Globus pallidus (tissue), 1 donor: ENCODE measurements around the gene PRKG1.
"Not testable (repeated sequence)": the region's sequence is repeated elsewhere in the genome, so short reads cannot be mapped to it uniquely, and the experiment has no call there.

ENCODE experiments used
- DNase-seq: peaks from one replicate; pipeline ENCODE4 v3.0.0-alpha.2; 2015; ENCODE audit warnings: low spot score

PRKG1 gene

DNA sequence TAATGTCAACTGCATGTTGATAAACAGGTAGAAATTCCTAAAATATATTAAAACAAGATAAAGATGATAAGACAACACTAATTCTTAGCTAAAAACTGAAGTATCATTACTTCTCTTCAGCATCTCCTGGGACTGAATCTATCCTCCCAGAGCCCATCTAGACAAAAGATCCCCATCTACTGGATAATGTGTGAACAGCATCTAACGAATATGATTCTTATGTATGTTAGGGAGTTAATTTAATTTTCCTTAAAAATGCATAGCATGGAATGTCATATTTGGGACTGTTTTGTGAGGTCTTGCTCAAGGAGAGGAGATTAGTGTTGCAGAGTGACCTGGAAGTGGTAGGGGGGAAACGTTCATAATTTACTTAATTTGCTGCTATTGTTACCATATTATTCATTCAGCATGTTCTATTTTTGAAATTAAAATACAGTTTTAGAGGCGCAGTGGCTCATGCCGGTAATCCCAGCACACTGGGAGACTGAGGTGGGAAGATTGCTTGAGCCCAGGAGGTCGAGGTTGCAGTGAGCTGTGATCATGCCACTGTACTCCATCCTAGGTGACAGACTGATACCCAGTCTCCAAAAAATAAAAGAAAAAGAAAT, 930.2 kb downstream of the PRKG1 start:
- DNase-seq, result peak; percentile 7

DNA sequence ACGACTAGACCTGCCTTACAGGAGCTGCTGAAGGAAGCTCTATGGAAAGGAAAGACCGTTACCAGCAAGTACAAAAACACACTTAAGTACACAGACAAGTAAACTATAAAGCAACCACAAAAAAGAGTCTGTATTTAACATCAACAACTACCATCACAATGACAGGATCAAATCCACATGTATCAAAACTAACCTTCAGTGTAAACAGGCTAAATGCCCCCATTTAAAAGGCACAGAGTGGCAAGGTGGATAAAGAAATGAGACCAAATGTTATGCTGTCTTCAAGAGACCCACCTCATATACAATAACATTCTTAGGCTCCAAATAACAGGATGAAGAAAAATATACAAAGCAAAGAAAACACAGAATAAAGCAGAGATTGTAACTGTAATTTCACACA, 932.8 kb downstream of the PRKG1 start:
- no peak for DNase-seq

DNA sequence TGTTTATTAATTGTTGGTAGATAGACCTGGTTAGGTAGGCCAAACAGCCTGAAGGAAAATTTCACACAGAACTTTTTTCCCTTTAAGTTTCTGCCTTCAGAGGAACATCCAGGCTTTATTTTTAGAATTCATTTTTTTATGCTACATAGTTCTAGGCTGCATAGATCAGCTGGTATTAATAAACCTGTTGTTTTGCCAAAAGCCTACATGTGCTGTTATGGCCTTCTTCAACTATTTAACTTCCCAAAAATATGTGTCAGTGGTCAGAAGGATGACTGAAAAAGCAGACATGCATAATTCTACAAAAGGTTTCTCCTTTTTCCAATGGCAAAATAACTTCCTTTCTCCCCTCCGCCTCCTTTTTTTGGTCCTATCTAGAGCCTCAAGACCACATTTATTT, 936.8 kb downstream of the PRKG1 start:
- DNase-seq, result no peak

DNA sequence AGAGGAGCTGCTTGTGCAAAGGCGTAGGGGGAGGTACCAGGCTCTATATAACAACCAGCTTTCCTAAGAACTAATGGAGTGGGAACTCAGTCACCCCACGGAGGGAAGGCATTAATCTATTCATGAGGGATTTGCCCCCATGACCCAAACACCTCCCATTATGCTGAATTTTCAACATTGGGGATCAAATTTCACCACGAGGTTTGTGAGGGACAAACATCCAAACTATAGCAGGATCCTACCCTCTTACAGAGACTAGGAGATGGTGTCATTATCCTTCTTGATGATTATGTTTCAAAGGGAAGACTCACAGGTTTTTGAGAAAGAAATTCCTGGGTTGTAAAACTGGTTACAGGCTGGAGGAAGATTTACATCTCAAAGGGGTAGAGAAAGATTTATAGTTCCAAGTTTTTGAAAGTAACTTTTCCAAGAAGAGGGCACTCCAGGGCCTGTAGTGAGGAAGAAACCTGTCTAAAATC, 944.8 kb downstream of the PRKG1 start:
- no peak for DNase-seq

DNA sequence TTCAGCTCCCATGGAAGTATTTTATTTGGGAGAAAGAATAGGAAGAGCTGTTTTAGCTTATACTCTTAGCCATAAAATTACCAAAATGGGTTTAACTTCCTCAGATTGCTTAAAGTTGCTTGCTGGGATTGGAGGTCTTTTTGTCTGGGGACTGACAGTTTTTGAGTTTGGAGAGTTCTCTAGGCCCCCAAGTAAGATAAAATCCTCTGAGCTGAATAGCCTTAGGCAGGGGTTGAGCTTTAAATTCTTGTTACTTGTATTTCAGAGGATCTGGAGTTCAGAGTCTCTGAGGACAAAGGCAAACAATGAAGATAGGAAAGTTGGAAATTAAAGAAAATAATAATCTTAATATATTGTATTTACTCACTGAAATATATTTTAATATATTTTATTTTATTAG, 945.4 kb downstream of the PRKG1 start:
- no peak for DNase-seq

DNA sequence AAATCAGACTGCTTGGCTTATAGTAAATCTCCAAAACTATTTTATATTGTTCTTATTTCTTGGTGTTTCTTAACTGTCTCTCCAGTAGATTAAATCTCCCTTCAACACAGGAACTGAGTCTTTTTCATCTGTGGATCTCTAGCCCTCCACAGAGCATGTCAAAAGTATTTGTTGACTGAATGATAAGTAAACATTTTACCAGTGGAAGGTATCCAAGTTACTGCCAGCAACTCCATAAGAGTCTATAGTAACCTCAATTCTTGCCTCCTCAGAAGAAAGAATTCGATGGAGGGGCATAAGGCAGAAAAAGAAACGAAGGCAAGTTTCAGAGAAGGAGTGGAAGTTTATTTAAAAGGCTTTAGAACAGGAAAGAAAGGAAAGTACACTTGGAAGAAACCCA, 945.9 kb downstream of the PRKG1 start:
- DNase-seq, result no peak

DNA sequence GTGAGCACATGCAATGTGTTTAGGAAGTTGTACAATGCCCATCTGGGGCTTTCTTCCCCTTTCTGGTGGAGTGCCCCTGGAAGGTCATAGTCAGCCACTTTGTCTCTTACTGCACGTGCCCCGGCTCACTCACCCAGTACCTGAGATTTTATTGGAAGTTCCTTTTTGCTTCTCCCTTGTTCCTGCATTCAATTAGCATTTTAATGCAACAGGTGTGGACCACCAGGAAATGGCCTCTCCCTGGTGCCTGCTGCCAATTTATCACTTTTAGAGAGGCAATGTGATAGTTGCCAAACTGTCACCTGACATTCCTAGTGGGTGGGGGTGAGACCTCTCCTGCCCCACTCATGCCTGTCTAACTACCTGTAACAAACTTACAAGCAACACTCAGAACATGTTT, 946.4 kb downstream of the PRKG1 start:
- DNase-seq, result no peak

DNA sequence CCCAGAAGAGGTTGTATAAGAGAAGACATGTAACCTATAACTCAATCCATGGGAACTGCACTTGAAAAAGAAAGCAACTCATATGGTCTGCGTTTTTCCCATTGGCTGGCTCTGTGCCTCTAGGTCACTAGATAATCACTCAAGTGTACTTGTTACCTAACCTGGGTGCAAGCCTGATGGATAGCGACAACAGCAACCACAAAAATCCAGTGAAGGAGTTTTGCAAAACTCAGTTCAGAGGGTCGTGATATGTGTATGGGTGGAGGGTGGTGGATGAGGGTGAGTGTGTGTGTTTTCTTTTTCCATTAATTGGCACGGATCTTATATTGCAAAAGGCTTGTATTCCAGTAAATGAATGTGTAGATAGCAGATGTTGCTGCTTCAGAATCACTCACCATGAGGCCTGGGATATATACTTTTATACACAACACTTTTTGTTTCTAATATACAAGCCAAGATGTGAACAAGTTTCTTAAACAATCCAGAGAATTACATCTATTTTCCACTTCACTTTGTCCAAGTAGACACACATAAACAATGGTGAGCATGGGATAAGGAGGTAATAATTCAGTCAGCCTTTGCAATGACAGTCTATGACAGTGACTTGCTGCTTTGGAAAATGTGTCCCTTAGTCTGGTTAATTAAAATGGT, 952.9 kb downstream of the PRKG1 start:
- no peak for DNase-seq

DNA sequence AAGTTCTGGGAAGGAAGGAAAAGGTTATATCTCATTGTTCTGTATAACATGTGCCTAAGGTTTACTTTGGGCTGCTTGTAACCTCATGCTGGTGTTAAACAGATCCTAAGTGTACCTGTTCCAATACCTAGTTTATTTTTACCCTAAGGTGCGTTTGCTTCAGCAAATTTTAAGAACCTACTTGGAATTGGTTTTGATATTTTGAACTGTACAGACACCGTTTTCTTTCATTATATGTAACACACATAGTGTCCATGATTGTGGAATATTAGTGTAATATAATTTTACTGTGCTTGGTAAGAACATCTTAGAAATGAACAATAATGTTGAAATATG, 954.2 kb downstream of the PRKG1 start:
- DNase-seq, result no peak

DNA sequence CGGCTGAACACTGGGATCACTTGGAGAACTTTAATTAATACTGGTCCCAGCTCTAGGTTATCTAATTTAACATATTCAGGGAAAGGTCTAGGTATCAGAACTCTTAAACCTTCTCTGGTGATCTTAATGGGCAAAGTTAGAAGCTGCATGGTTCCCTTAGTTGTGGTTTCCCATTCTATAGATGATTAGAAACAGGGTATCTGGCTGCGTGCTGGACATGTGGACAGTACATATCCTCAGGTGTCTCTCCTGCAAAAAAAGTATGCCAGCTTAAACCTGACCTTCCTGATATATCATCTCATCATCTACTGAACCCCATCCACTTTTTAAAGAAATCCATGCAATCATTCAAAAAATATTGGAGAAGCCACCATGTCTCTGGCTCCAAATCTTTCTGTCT, 955.3 kb downstream of the PRKG1 start:
- no peak for DNase-seq

DNA sequence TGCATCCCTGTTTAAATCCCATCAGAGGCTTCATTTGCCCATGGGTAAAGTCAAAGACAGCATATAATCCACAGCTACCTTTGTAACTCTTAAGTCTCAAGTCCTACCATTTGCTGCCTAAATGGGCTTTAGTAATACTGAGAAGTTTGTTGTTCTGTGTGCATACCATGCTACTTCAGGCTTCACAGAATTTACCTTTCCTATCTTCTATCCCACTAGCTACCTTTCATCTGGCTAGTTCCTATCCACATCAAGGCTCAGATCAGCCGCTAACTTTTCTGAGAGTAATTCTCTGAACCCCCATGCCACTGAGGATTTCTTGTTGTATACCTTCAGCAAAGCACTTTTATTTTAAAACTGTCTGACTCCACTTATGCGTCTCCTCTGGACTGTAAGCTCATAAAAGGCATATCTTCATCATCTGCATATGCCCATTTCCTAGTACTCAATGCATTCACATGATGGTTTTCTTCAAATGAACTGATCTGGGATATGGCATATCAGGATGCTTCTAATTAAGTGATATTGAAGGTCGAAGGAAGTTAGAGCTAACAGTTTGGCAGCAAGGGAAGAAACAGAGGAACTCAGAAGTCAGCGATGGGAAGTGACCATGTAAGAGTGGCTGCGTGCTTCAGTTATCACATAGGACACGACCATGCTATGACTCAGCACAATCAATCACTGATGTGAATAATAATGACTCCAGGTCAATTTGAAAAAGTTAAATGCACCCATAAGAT, 955.9 kb downstream of the PRKG1 start:
- no peak for DNase-seq

DNA sequence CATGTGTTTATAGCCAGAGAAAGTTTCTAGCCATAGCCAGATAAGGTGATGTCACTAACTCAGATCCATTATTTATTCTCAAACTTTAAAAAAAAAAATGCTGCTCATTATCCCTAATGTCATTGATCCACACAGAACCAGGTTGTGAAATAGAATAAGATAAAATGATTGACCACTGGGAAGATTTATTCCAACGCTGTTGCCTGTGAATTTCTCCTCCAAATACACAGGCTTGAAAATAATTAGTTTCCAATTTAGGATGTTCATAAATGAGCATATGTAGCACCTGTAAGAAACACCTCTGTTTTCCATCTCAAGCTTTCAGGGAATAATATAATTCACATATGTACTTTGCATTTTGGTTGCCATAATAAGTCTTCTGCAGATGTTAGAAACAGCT, 956.7 kb downstream of the PRKG1 start:
- DNase-seq, result no peak

DNA sequence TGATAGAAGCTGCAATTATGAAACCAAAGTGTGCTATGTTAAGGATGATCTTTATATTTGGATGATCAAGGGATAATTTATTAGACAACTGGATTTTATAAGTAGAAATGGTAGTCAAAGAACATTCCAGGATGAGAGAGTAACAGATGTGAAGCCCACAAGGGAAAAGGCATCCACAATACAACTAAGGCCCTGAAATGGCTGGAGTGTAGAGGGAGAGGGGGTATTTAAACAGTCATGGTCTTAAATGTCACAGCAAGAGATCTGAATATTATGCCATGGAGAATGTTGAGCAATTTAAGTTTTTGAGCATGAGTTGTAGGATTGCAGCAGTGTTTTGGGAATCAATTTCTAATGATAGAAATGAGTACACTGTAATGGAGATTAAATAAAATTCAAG, 957.5 kb downstream of the PRKG1 start:
- no peak for DNase-seq

DNA sequence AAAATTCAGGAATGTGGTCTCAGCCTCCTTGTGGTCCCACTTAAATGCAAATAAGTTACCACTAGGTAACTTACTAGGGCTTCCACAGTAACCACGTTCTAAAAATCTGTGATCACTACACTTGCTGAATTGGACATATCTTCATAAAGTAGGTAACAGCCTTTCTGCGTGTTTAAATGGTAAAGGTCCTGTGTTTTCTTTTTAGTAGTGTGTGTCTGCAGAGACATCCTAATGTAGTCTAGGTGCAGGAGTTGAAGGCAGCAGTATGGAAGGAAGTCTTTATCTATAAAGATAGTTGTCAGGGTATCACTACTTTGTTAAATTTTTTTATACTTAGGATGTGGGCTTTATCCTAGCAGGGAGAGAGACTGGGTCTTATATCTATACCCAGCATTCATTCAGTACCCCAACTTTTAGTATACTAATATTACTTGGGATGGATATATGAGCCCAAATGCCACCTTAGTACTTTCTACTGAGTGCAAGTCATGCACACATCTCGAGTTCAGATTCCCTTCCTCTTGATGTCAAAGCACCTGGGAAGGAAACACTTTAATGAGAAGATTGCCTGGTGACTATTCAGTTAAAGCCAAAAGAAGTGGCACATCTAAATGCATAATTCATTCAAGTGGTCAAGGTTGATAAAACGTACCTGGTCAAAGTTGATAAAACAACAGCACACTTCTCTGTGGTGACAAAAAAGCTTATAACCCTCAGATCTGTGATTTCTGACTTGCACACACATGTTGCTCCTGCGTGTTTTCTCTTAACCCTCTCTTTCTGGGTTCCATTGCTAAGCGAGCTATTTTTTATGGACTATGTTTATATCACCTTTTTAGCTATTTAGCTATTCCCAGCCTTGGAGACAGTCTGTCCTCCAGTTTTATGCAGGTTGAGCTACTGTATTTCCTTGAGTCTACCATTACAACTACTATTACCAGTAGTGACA, 958.7 kb downstream of the PRKG1 start:
- DNase-seq, result no peak

DNA sequence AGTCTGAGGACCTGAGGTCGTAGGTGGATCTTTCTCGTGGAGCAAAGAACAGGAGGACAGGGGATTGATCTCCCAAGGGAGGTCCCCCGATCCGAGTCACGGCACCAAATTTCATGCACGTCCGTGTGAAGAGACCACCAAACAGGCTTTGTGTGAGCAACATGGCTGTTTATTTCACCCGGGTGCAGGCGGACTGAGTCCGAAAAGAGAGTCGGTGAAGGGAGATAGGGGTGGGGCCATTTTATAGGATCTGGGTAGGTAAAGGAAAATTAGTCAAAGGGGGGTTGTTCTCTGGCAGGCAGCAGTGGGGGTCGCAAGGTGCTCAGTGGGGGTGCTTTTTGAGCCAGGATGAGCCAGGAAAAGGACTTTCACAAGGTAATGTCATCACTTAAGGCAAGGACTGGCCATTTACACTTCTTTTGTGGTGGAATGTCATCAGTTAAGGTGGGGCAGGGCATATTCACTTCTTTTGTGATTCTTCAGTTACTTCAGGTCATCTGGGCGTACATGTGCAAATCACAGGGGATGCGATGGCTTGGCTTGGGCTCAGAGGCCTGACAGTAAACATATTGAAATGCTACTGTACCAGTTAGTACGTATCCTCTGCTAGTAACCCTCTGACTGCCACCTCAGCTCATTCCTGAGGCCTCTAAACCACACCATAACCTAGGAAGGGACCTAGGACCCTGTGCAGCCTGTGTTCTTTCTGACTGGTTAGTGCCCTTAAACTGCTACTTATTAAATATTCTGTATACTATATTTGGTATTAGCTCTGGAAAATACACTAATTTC, 964.9 kb downstream of the PRKG1 start:
- DNase-seq, result not testable (repeated sequence)

DNA sequence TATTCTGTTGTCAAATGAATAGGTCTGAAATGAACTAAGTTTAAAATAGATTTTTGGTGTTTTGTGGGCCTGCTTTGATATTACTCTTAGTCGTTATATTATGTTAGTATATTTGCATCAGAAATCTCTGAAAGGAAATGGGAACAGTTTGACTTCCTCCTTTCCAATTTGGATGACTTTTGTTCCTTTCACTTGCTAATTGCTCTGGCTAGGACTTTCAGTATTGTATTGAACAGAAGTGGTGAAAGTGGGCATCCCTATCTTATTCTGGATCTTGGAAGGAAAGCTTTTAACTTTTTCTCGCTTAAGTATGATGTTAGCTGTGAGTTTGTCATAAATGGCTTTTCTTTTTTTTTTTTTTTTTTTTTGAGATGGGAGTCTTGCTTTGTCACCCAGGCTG, 966.2 kb downstream of the PRKG1 start:
- DNase-seq, result no peak

DNA sequence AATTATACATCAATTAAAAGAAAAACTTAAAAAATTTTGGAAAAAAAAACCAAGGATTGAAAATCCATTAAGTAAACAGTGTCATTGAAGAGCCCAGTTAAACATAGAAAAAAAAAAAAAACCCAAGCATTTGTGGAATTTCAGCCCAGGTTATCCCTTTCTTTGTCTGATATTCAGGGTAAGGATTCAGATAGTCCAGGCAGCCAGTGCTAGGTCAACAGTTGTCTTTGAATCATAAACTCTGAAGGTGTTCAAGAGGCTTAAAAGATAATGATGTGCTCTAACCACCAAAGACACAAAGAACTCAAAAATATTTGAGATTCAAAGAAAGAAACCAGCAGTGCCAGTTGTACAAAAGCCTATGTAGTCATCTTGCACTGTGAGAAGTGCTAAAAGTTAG, 969.5 kb downstream of the PRKG1 start:
- no peak for DNase-seq

DNA sequence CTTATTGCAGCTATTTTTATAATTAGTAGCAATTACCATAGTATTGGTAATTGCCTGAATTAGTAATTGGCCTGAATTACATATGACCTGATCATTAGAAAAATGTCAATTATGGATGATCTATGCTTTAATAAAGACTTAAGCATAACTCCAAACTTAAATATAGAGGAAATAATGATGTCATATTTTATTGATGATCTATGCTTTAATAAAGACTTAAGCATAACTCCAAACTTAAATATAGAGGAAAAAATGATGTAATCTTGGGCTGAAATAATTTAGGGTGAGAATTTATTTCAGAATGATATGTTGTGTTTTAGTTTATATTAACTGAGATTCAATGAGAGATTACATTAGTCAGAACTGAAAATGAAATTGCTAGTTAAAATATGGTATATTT, 973.8 kb downstream of the PRKG1 start:
- no peak for DNase-seq

DNA sequence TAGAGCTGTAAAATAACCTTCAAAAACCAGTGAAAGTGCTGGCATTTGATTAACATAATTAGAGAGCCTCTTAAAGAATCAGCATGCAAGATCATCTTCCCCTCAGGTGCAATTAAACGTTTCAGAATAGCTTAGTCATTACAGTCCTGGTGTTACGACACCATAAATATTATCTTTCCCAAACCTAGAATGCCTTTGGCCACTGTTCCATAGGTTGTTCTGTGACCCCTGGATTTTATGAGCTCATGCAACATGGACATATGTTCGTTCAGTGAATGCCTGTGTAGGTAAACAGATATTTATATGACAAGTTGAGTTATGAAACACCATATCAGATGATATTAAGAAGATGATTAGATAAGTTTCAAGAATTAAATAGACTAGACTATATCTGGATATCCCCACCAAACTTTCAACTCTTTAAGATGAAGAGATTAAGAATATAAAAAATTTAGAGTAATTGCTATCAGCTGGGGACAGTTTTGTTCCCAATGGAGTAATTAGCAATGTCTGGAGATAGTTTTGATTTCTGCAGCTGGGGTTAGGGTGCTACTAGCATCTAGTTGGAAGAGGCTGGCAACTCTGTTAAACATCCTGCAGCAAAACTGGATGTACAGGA, 976.3 kb downstream of the PRKG1 start:
- DNase-seq, result no peak

DNA sequence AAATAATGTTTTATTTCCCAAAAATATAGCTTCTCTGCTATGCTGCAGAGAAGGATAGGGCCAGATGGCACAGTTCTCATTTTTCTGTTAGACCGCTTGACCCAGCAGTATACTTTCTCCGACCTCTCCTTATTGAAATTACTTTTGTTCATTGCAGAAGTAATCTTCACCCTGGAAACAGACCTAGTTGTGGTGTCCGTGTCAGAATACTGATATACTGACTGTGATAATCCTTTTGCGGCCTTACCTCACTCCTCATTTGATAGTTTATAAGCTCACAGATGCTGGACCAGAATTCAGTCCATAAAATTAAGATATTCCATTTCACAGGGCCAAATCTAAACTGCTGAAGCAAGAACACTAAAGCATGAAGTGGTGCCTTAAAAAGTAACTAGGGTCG, 979.2 kb downstream of the PRKG1 start:
- no peak for DNase-seq

DNA sequence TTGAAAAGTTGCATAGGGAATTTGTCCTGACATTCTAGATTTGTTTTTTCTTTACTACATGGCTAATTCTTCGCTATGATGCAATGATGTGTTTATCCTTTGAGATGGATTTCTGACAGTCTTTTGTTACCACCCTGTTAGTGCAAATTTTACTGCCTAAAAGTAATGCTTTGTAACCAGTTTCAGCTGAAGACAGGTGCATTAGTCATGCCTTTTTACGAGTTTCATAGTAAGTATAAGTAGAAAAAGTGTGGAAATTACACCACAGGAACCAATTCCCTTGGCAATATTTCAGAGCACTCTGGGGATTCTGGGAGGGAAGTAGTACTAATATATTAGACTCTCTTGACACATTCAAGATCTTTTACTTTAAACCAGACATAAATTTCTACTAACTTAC, 982.0 kb downstream of the PRKG1 start:
- no peak for DNase-seq
